Measurements from ENCODE around the gene PLD6. TPM values are rescaled to one million over a fixed set of nuclear protein-coding genes. Genes with fewer than 3 reads are reported as not detected.
A peak's percentile ranks its signal among the peaks of the same experiment; 100 is the strongest.

Gene PLD6
- total and polyA plus RNA-seq, 8 donors, result 1.1 to 3.0 (median 1.4) TPM; not detected in 2

DNA sequence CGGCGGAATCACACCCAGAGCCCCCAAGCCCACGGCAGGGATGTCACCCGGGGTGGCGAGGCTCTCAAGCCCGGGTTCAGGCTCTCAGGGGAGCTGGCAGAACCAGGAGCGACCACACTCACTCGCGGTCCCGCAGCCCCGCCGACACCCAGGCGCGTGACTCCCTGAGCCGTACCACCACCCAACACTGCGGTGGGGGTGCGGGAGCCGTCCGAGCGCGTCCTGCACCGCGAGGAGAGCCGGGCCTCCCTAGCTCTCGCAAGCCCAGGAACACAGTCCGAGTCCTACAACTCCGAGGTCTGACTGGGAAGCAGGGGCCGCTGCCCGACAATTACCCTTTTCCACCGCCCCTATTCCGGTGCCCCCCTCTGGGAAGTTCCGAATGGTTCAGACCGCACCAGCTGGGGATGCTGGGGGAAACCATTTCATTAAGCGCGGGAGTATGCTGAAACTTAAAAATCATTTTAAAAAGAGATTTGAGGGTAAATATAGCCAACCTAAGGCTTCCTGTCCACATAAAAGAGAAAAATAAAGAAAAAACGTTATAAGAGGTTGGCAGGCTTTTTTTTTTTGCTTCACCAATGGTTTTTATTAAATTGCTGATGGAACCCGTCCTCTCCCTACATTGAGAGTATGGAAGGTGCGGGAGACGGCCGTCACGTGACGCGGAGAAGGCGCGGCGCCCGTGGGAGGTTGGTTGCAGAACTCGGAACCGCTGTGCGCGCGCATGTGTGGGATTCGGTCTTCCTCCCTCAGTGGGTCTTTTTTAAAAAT, 31.1 kb upstream of the PLD6 start, which contains the start of gene FLCN:
Gene FLCN, minus strand, starts transcription at position 143 of the 774 bp plus-strand sequence. CDS start 9,031 bp downstream, outside the sequence.
- H3K4me3 ChIP-seq, result peak within 1 kb of the TSS; percentile 83 to 99 (median 90)
- no peaks in the 10 kb centered on the region for H3K27me3 ChIP-seq
- peak in 1 of 7 experiments; percentile 24 for TF ChIP-seq CTCF (IDR thresholded peaks at IDR 0.05)
- peak in 2 of 4 donors; percentile 40 to 52 for TF ChIP-seq POLR2A (IDR thresholded peaks at IDR 0.05)
- TF ChIP-seq EP300 (IDR thresholded peaks at IDR 0.05), result no peak
- peak; percentile 77 to 93 (median 92) for TF ChIP-seq POLR2AphosphoS5 (IDR thresholded peaks at IDR 0.05)
- peak; percentile 91 to 95 for DNase-seq
- peaks cover 22 to 50% (median 41%) of the 10 kb centered on the region in 4 donors for H3K4me1 ChIP-seq
- peaks cover 5 to 9% (median 7%) of the 10 kb centered on the region in 4 donors for H3K36me3 ChIP-seq
- H3K27ac ChIP-seq, result peak within 1 kb of the TSS; percentile 92 to 96 (median 95)
- 0% methylated on average over 45 to 53 of the region's 53 CpGs for WGBS, 5 donors
- H3K9me3 ChIP-seq, result no peaks in the 10 kb centered on the region
- intact Hi-C loops (cut with DNase I; ENCODE audit: low total_unique reads), result no loop called here

- peak in 1 of 2 donors; percentile 71 for DNase-seq
- intact Hi-C loops (cut with DNase I; ENCODE audit: low total_unique reads), result no loop called here
- Histone ChIP-seq H3K36me3 (peaks cover 12 to 17% (median 15%) of the 10 kb centered on the region in 4 donors), H3K9me3 (no peaks in the 10 kb centered on the region), H3K27me3 (no peaks in the 10 kb centered on the region), H3K4me1 (peaks cover 22 to 55% (median 44%) of the 10 kb centered on the region in 4 donors), H3K4me3 (peak overlapping the region; percentile 83 to 99 (median 90)), H3K27ac (peak overlapping the region; percentile 92 to 96 (median 95))
- WGBS, 5 donors, result 0 to 2% (median 1%) methylated on average over 14 to 31 of the region's 31 CpGs
- no peak for TF ChIP-seq EP300 (IDR thresholded peaks at IDR 0.05)
- TF ChIP-seq CTCF (IDR thresholded peaks at IDR 0.05), result no peak
- TF ChIP-seq POLR2A (IDR thresholded peaks at IDR 0.05), result no peak
- no peak for TF ChIP-seq POLR2AphosphoS5 (IDR thresholded peaks at IDR 0.05)
These were observed 30.3 kb upstream of the PLD6 start for GRCh38 chr17:17236295-17237025.

- Histone ChIP-seq H3K36me3 (peaks cover 21 to 26% (median 24%) of the 10 kb centered on the region in 4 donors), H3K27ac (peak overlapping the region; percentile 58 to 96 (median 95)), H3K27me3 (no peaks in the 10 kb centered on the region), H3K4me3 (peak overlapping the region; percentile 83 to 99 (median 90)), H3K4me1 (peaks cover 22 to 55% (median 44%) of the 10 kb centered on the region in 4 donors), H3K9me3 (no peaks in the 10 kb centered on the region)
- no peak for TF ChIP-seq POLR2AphosphoS5 (IDR thresholded peaks at IDR 0.05)
- no peak for TF ChIP-seq POLR2A (IDR thresholded peaks at IDR 0.05)
- no peak for TF ChIP-seq CTCF (IDR thresholded peaks at IDR 0.05)
- no peak for TF ChIP-seq EP300 (IDR thresholded peaks at IDR 0.05)
- intact Hi-C loops (cut with DNase I; ENCODE audit: low total_unique reads), result no loop called here
- 33 to 50% (median 40%) methylated on average over 19 of the region's 19 CpGs for WGBS, 5 donors
- peak in 1 of 2 donors; percentile 68 for DNase-seq
These were observed 29.4 kb upstream of the PLD6 start for GRCh38 chr17:17235212-17236174.
